KOPT-K1 (cell line): ENCODE measurements around the gene SETD1B.
A peak's percentile ranks its signal among the peaks of the same experiment; 100 is the strongest.

ENCODE experiments used
- H3K27ac ChIP-seq: fragments of 200-600 bp; sonication (generic); 2 replicates; pipeline ENCODE4 v1.5.1; 2016; ENCODE audit warnings: antibody characterized with exemption, mild to moderate bottlenecking, low read depth, low read length; ENCODE audit not compliant: poor library complexity, severe bottlenecking
- H3K36me3 ChIP-seq: fragments of 200-600 bp; sonication (generic); 2 replicates; pipeline ENCODE4 v1.5.1; 2017; ENCODE audit warnings: antibody characterized with exemption, mild to moderate bottlenecking, low read length, moderate library complexity; ENCODE audit not compliant: insufficient read depth
- H3K9me3 ChIP-seq: fragments of 200-600 bp; sonication (generic); 2 replicates; pipeline ENCODE4 v1.5.1; 2017; ENCODE audit warnings: antibody characterized with exemption, low read length, mild to moderate bottlenecking; ENCODE audit not compliant: insufficient read depth, poor library complexity, severe bottlenecking

Gene SETD1B

GRCh38 chr12:121798787-121799155 is 5.0 kb upstream of the SETD1B start:
- no peaks in the 10 kb centered on the region for H3K9me3 ChIP-seq
- H3K36me3 ChIP-seq: peaks cover 42% of the 10 kb centered on the region
- H3K27ac ChIP-seq: peak overlapping the region; percentile 98

- peak overlapping the region; percentile 98 for H3K27ac ChIP-seq
- H3K36me3 ChIP-seq: peaks cover 42% of the 10 kb centered on the region
- H3K9me3 ChIP-seq: no peaks in the 10 kb centered on the region
These were observed 4.5 kb upstream of the SETD1B start for GRCh38 chr12:121799156-121799841.

- Histone ChIP-seq H3K36me3 (peaks cover 42% of the 10 kb centered on the region), H3K9me3 (no peaks in the 10 kb centered on the region), H3K27ac (peak overlapping the region; percentile 98)
These were observed 3.7 kb upstream of the SETD1B start for GRCh38 chr12:121799842-121800693.

GRCh38 chr12:121800694-121801594 is 2.9 kb upstream of the SETD1B start:
- Histone ChIP-seq H3K9me3 (no peaks in the 10 kb centered on the region), H3K36me3 (peaks cover 36% of the 10 kb centered on the region), H3K27ac (peak overlapping the region; percentile 98)

- H3K27ac ChIP-seq: peak overlapping the region; percentile 98
- H3K36me3 ChIP-seq: peaks cover 37% of the 10 kb centered on the region
- no peaks in the 10 kb centered on the region for H3K9me3 ChIP-seq
These were observed 2.0 kb upstream of the SETD1B start for GRCh38 chr12:121801595-121802484.

- Histone ChIP-seq H3K36me3 (peaks cover 37% of the 10 kb centered on the region), H3K27ac (peak overlapping the region; percentile 98), H3K9me3 (no peaks in the 10 kb centered on the region)
These were observed 1.3 kb upstream of the SETD1B start for GRCh38 chr12:121802485-121802842.

GRCh38 chr12:121802843-121803698 is 738 bp upstream of the SETD1B start:
- Histone ChIP-seq H3K36me3 (peaks cover 37% of the 10 kb centered on the region), H3K9me3 (no peaks in the 10 kb centered on the region), H3K27ac (peak overlapping the region; percentile 98)

GRCh38 chr12:121804417-121805111 is 755 bp downstream of the SETD1B start:
- H3K9me3 ChIP-seq: no peaks in the 10 kb centered on the region
- peaks cover 39% of the 10 kb centered on the region for H3K36me3 ChIP-seq
- peak overlapping the region; percentile 98 for H3K27ac ChIP-seq

GRCh38 chr12:121805171-121806008 is 1.6 kb downstream of the SETD1B start:
- Histone ChIP-seq H3K36me3 (peaks cover 48% of the 10 kb centered on the region), H3K27ac (peak overlapping the region; percentile 98), H3K9me3 (no peaks in the 10 kb centered on the region)

GRCh38 chr12:121806009-121806545 is 2.3 kb downstream of the SETD1B start:
- peak overlapping the region; percentile 39 for H3K27ac ChIP-seq
- H3K36me3 ChIP-seq: peaks cover 55% of the 10 kb centered on the region
- H3K9me3 ChIP-seq: no peaks in the 10 kb centered on the region

- Histone ChIP-seq H3K36me3 (peaks cover 56% of the 10 kb centered on the region), H3K27ac (peak overlapping the region; percentile 39), H3K9me3 (no peaks in the 10 kb centered on the region)
These were observed 3.0 kb downstream of the SETD1B start for GRCh38 chr12:121806546-121807423.
